K562 (cell line): Measurements from ENCODE around the gene ST6GALNAC3. TPM values are rescaled to one million over a fixed set of nuclear protein-coding genes. Genes with fewer than 3 reads are reported as not detected.

Source experiments
- ATAC-seq: fragments of 200-7000 bp; cut with Tn5 transposase; 3 replicates; pipeline ENCODE4 v1.9.1; 2020; ENCODE audit warnings: moderate library complexity
- BruUV-seq: library from RNA; stranded (reverse); fragments of 400-500 nt; replicated peaks from 2 replicates; lab custom pipeline; 2021; lab: Mats Ljungman, UMichigan
- CTCF ChIA-PET: fragments of 300-600 bp; formaldehyde crosslinking; extraction: SDS; loops from one replicate; lab custom pipeline; 2021; ENCODE audit warnings: low intra/inter-chr PET ratio; lab: Yijun Ruan, JAX
- POLR2A ChIA-PET: fragments of 300-600, 350-650 bp; sonication (Branson Sonifier 250); formaldehyde crosslinking; extraction: SDS; loops from one replicate; lab custom pipeline; 2021; ENCODE audit warnings: antibody characterized with exemption, inconsistent platforms; lab: Yijun Ruan, JAX
- DNase-seq, 4 experiments: peaks; one replicate each; pipeline versions ENCODE4 v3.0.0 to v3.0.0-alpha.2; 2011 to 2018; ENCODE audit warnings: low spot score in 3 of 4, mixed read lengths in 3 of 4; ENCODE audit errors: extremely low read depth in 1 of 4
- FAIRE-seq: peaks from 2 replicates; lab custom pipeline; 2011; peaks lifted over from hg19 to GRCh38; lab: Jason Lieb, UNC
- H2AFZ ChIP-seq: 2 replicates; pipeline ENCODE4 v1.6.0; 2011; ENCODE audit warnings: low read depth, low read length, control low read depth, inconsistent platforms
- H3K27ac ChIP-seq: fragments of 200-600 bp; 3 replicates; pipeline ENCODE4 v1.8.0; 2011; ENCODE audit warnings: low read depth, mild to moderate bottlenecking, control low read depth, inconsistent platforms, low read length, moderate library complexity, mixed read lengths; ENCODE audit errors: extremely low read depth
- H3K27me3 ChIP-seq, 2 experiments: fragments of 300-600 bp in 1 of 2; 2 replicates in 1 of 2; 3 replicates in 1 of 2; pipeline versions ENCODE4 v1.6.0 to v1.8.0; 2011; ENCODE audit warnings: inconsistent platforms in 2 of 2, low read length in 2 of 2, mild to moderate bottlenecking in 1 of 2, mixed read lengths in 1 of 2, moderate library complexity in 1 of 2; ENCODE audit not compliant: control insufficient read depth in 2 of 2, insufficient read depth in 2 of 2
- H3K36me3 ChIP-seq: fragments of 300-600 bp; 3 replicates; pipeline ENCODE4 v1.8.0; 2011; ENCODE audit warnings: mild to moderate bottlenecking, low read length, inconsistent platforms; ENCODE audit not compliant: control insufficient read depth, insufficient read depth
- H3K4me1 ChIP-seq, 2 experiments: fragments of 200-600 bp in 1 of 2; replicated peaks in 1 of 2; 2 replicates in 1 of 2; 3 replicates in 1 of 2; pipeline versions ENCODE4 v1.5.1 to v1.8.0; 2011; ENCODE audit warnings: inconsistent platforms in 2 of 2, low read length in 2 of 2, mild to moderate bottlenecking in 1 of 2, mixed read lengths in 1 of 2, moderate library complexity in 1 of 2; ENCODE audit not compliant: control insufficient read depth in 2 of 2, insufficient read depth in 2 of 2
- H3K4me2 ChIP-seq: 2 replicates; pipeline ENCODE4 v1.6.1; 2011; ENCODE audit warnings: low read length, control low read depth, inconsistent platforms, mixed read lengths; ENCODE audit not compliant: insufficient read depth
- H3K4me3 ChIP-seq: fragments of 200-600 bp; sonication (generic), shearing (Covaris generic); 2 replicates; pipeline ENCODE4 v1.5.1; 2016; ENCODE audit warnings: control low read depth, inconsistent platforms
- H3K79me2 ChIP-seq: fragments of 200-600 bp; 3 replicates; pipeline ENCODE4 v1.8.0; 2011; ENCODE audit warnings: low read length, inconsistent platforms; ENCODE audit not compliant: control insufficient read depth, insufficient read depth
- H3K9ac ChIP-seq, 2 experiments: 2 replicates each; pipeline versions ENCODE4 v1.6.0 to v1.6.1; 2011; ENCODE audit warnings: low read depth in 2 of 2, low read length in 2 of 2, control low read depth in 1 of 2, inconsistent platforms in 1 of 2, mild to moderate bottlenecking in 1 of 2, mixed read lengths in 1 of 2; ENCODE audit not compliant: insufficient read depth in 1 of 2
- H3K9me1 ChIP-seq: one replicate; pipeline ENCODE4 v1.6.0; 2011; ENCODE audit warnings: inconsistent platforms, mild to moderate bottlenecking, low read length, moderate library complexity; ENCODE audit not compliant: control insufficient read depth, insufficient read depth
- H3K9me3 ChIP-seq: replicated peaks from 2 replicates; pipeline ENCODE4 v1.5.1; 2011; ENCODE audit warnings: low read depth, low read length, inconsistent platforms; ENCODE audit not compliant: control insufficient read depth, insufficient read depth
- H4K20me1 ChIP-seq: replicated peaks from 2 replicates; pipeline ENCODE4 v1.6.1; 2011; ENCODE audit warnings: low read length, inconsistent platforms, mixed read lengths; ENCODE audit not compliant: control insufficient read depth, insufficient read depth
- ATF2 ChIP-seq: sonication (generic); formaldehyde crosslinking; IDR thresholded peaks from 2 replicates; pipeline ENCODE4 v1.8.1; 2022; ENCODE audit warnings: missing genetic modification reagents
- BRF1 ChIP-seq: IDR thresholded peaks from 3 replicates; pipeline ENCODE4 v1.6.1; 2011; ENCODE audit warnings: borderline replicate concordance, mild to moderate bottlenecking; ENCODE audit not compliant: insufficient read length; ENCODE audit errors: extremely low read depth
- FOXA1 ChIP-seq: fragments of 450-650 bp; IDR thresholded peaks from 2 replicates; pipeline ENCODE4 v1.6.1; 2016; ENCODE audit warnings: mild to moderate bottlenecking, borderline replicate concordance
- FOXP4 ChIP-seq: sonication (generic); formaldehyde crosslinking; IDR thresholded peaks from 2 replicates; pipeline ENCODE4 v1.8.0; 2022; ENCODE audit warnings: mild to moderate bottlenecking, missing genetic modification reagents, borderline replicate concordance
- HEY1 ChIP-seq: fragments of 250-450 bp; sonication (Bioruptor Pico); IDR thresholded peaks from 2 replicates; pipeline ENCODE4 v1.5.0; 2020; ENCODE audit warnings: mild to moderate bottlenecking, moderate library complexity, borderline replicate concordance
- KAT2B ChIP-seq: IDR thresholded peaks from one replicate; pipeline ENCODE4 v1.6.1; 2012; ENCODE audit warnings: low read depth, mild to moderate bottlenecking, control low read depth, inconsistent platforms, low read length, moderate library complexity
- MEF2A ChIP-seq: IDR thresholded peaks from 2 replicates; pipeline ENCODE4 v1.6.1; 2011; ENCODE audit warnings: low read depth, mild to moderate bottlenecking, low read length, moderate library complexity; ENCODE audit not compliant: control insufficient read depth
- SIRT6 ChIP-seq: IDR thresholded peaks from one replicate; pipeline ENCODE4 v1.6.1; 2012; ENCODE audit warnings: low read depth, mild to moderate bottlenecking, control low read depth, inconsistent platforms, low read length, moderate library complexity
- SPI1 ChIP-seq: IDR thresholded peaks from 2 replicates; pipeline ENCODE4 v1.6.1; 2011; ENCODE audit warnings: low read depth, low read length, control low read depth, borderline replicate concordance
- SRSF3 ChIP-seq: fragments of 200-400 bp; formaldehyde crosslinking; IDR thresholded peaks from 2 replicates; pipeline ENCODE4 v1.6.1; 2016; ENCODE audit warnings: mild to moderate bottlenecking, low read length, moderate library complexity; ENCODE audit not compliant: insufficient read depth
- TFAM ChIP-seq: fragments of 250-450 bp; sonication (Bioruptor Pico); conservative IDR thresholded peaks from 2 replicates; pipeline ENCODE4 v1.5.0; 2021; ENCODE audit warnings: mild to moderate bottlenecking, moderate library complexity
- TRIM25 ChIP-seq: fragments of 450-650 bp; IDR thresholded peaks from 2 replicates; pipeline ENCODE4 v1.7.0; 2016; ENCODE audit warnings: borderline replicate concordance
- U2AF1 ChIP-seq: fragments of 200-400 bp; formaldehyde crosslinking; optimal IDR thresholded peaks from 2 replicates; pipeline ENCODE3; 2017; ENCODE audit warnings: mild to moderate bottlenecking, low read depth, low read length, moderate library complexity
- ZNF23 ChIP-seq: fragments of 250-450 bp; sonication (Bioruptor Pico); IDR thresholded peaks from 2 replicates; pipeline ENCODE4 v1.4.0; 2020; ENCODE audit warnings: mild to moderate bottlenecking
- ZNF274 ChIP-seq: IDR thresholded peaks from 2 replicates; pipeline ENCODE4 v1.6.1; 2011; ENCODE audit warnings: low read depth, mild to moderate bottlenecking, low read length, moderate library complexity, borderline replicate concordance
- ZNF76 ChIP-seq: fragments of 250-450 bp; sonication (Bioruptor Pico); IDR thresholded peaks from 2 replicates; pipeline ENCODE4 v1.4.0; 2020; ENCODE audit warnings: mild to moderate bottlenecking, moderate library complexity, borderline replicate concordance
- in situ Hi-C: fragments of 300-500 bp; cut with MboI; formaldehyde crosslinking; loops from 4 replicates; pipeline ENCODE4 v1.15.0; 2018; ENCODE audit warnings: inconsistent platforms, mixed read lengths
- intact Hi-C: fragments of 100-400 bp; cut with micrococcal nuclease; formaldehyde crosslinking; loops from 2 replicates; pipeline ENCODE4 v1.14.2; 2022
- polyA plus RNA-seq, 8 experiments: library from polyadenylated mRNA; depleted of rRNA in 4 of 8; stranded (reverse) in 5 of 8; unstranded in 3 of 8; fragments of >200 nt; fragmentation: Nextera tagmentation in 2 of 8; fragmentation: Illumina TruSeq in 1 of 8; extraction: Ambion mirVana in 2 of 8; extraction: Trizol in 1 of 8; gene quantifications; 2 replicates each; pipeline versions ENCODE4 v1.2.1 to v1.2.3, GENCODE V29; 2011 to 2014; ENCODE audit warnings: inconsistent platforms in 1 of 8, missing spikeins in 1 of 8
- total RNA-seq, 7 experiments: library from RNA; depleted of rRNA in 6 of 7; stranded (reverse); fragments of >200 nt in 6 of 7; fragmentation: Illumina TruSeq in 2 of 7; extraction: Trizol in 2 of 7; gene quantifications; 2 replicates each; pipeline versions ENCODE4 v1.2.1 to v1.2.3, GENCODE V29; 2011 to 2021; ENCODE audit warnings: low replicate concordance in 1 of 7

The ST6GALNAC3 gene
- total and polyA plus RNA-seq, 9 of the 15 experiments (the other 6 are each of a cell fraction or from before 2014, with no cell fraction given), result 0.04 to 0.29 (median 0.18) TPM; not detected in 6

GRCh38 chr1:76470166-76470565, 395.6 kb downstream of the ST6GALNAC3 start (continued):
- TF ChIP-seq FOXP4 (CRISPR knock-in tag) (no peak), ZNF76 (no peak), ZNF23 (CRISPR knock-in tag) (no peak), BRF1 (no peak), FOXA1 (no peak), SIRT6 (no peak), TRIM25 (no peak), U2AF1 (no peak)

GRCh38 chr1:76471536-76471935, 397.0 kb downstream of the ST6GALNAC3 start:
- Histone ChIP-seq H3K36me3 (no peaks in the 10 kb centered on the region), H3K9ac (no peak overlapping the region), H3K79me2 (no peaks in the 10 kb centered on the region), H2AFZ (no peak overlapping the region), H4K20me1 (no peaks in the 10 kb centered on the region), H3K4me3 (no peak overlapping the region), H3K4me1 (no peaks in the 10 kb centered on the region), H3K27ac (no peak overlapping the region), H3K27me3 (no peaks in the 10 kb centered on the region), H3K9me1 (no peaks in the 10 kb centered on the region), H3K4me2 (no peak overlapping the region), H3K9me3 (no peaks in the 10 kb centered on the region)
- FAIRE-seq, result no peak
- no peak for ATAC-seq
- intact Hi-C loops, result no loop called here
- BruUV-seq, result no TSS peak
- no peak for DNase-seq
- in situ Hi-C loops, result no loop called here
- POLR2A ChIA-PET, result no interaction called here
- CTCF ChIA-PET, result no interaction called here
- TF ChIP-seq ATF2 (CRISPR knock-in tag) (no peak), ZNF274 (no peak), KAT2B (no peak), MEF2A (no peak), HEY1 (CRISPR knock-in tag) (no peak), SRSF3 (no peak), SPI1 (no peak), TFAM (no peak)
